Measurements from ENCODE around the gene FBXO34.
"Not testable (repeated sequence)": the region's sequence is repeated elsewhere in the genome, so short reads cannot be mapped to it uniquely, and the experiment has no call there.

FBXO34 gene

GRCh38 chr14:55348766-55349453 is 77.7 kb downstream of the FBXO34 start:
- DNase-seq, result no peak

- no peak for DNase-seq
These were observed 78.3 kb downstream of the FBXO34 start for GRCh38 chr14:55349565-55349964.

- no peak for DNase-seq
These were observed 79.2 kb downstream of the FBXO34 start for GRCh38 chr14:55350461-55350860.

GRCh38 chr14:55351111-55351510 is 79.9 kb downstream of the FBXO34 start:
- no peak for DNase-seq

GRCh38 chr14:55352201-55352600 is 81.0 kb downstream of the FBXO34 start:
- no peak for DNase-seq

GRCh38 chr14:55353686-55354467 is 82.7 kb downstream of the FBXO34 start:
- no peak for DNase-seq

- peak in 1 of 2 experiments; percentile 39 for DNase-seq
These were observed 83.3 kb downstream of the FBXO34 start for GRCh38 chr14:55354500-55354899.

- no peak for DNase-seq
These were observed 84.7 kb downstream of the FBXO34 start for GRCh38 chr14:55355922-55356321.

GRCh38 chr14:55356913-55357312 is 85.7 kb downstream of the FBXO34 start:
- DNase-seq, result no peak

- no peak for DNase-seq
These were observed 88.1 kb downstream of the FBXO34 start for GRCh38 chr14:55359307-55359706.

- no peak for DNase-seq
These were observed 90.0 kb downstream of the FBXO34 start for GRCh38 chr14:55361190-55361589.

- no peak for DNase-seq
These were observed 95.0 kb downstream of the FBXO34 start for GRCh38 chr14:55366271-55366670.

- DNase-seq, result no peak
These were observed 99.7 kb downstream of the FBXO34 start for GRCh38 chr14:55370883-55371455.

GRCh38 chr14:55372423-55372822 is 101.2 kb downstream of the FBXO34 start:
- DNase-seq, result no peak

- DNase-seq, result no peak
These were observed 101.6 kb downstream of the FBXO34 start for GRCh38 chr14:55372825-55373224.

GRCh38 chr14:55373784-55374705 is 102.8 kb downstream of the FBXO34 start:
- no peak for DNase-seq

GRCh38 chr14:55374771-55375170 is 103.5 kb downstream of the FBXO34 start:
- no peak for DNase-seq

GRCh38 chr14:55377236-55377635 is 106.0 kb downstream of the FBXO34 start:
- DNase-seq, result no peak

GRCh38 chr14:55381040-55381439 is 109.8 kb downstream of the FBXO34 start:
- no peak for DNase-seq

GRCh38 chr14:55381561-55381960 is 110.3 kb downstream of the FBXO34 start:
- no peak for DNase-seq

GRCh38 chr14:55382483-55382882 is 111.3 kb downstream of the FBXO34 start:
- no peak for DNase-seq

- DNase-seq, result not testable (repeated sequence)
These were observed 111.8 kb downstream of the FBXO34 start for GRCh38 chr14:55383056-55383466.
